GM18861 (cell line): ENCODE measurements around the gene OSBP.
"Not testable (repeated sequence)": the region's sequence is repeated elsewhere in the genome, so short reads cannot be mapped to it uniquely, and the experiment has no call there.

Source experiments
- ATAC-seq: cut with Tn5 transposase; IDR thresholded peaks from one replicate; pipeline ENCODE4 v1.9.1; 2021; ENCODE audit not compliant: unreplicated experiment

OSBP gene

DNA sequence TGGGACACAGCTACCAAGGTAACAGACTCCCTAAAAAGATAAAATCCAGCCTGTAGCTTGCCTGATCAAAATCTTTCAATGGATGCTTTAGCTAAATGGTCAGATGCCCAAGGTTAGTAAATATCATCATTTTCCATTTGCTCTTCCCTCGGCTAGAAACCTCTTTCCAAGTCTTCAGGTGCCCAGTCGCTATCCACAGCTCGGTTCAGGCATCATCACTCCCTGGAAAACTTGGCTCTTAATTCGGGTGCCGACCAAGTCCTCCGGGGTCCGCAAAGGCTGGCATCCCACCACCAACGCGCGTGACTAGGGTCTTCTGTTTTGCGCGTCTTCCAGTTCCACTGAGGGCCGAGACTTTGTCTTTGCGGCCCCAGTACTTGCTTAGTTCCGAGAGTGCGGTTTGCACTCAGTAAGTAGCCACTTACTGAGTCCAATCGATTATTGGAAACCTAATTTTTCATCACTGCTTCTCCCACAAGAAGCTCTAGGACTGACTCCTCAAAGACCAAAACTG lies 59.9 kb downstream of the OSBP start:
- ATAC-seq, result no peak

DNA sequence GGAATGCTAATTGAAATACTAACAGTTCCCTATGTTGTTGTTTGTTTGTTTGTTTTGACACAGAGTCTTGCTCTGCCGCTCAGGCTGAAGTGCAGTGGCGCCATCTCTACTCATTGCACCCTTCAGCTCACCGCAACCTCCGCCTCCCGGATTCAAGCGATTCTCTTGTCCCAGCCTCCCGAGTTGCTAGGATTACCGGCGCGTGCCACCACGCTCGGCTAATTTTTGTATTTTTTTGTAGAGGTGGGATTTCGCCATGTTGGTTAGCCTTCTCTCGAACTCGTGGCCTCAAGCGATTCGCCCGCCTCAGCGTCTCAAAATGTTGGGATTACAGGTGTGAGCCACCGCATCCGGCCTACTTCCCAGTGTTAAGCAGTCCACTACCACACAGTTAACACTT lies 62.3 kb downstream of the OSBP start:
- no peak for ATAC-seq

DNA sequence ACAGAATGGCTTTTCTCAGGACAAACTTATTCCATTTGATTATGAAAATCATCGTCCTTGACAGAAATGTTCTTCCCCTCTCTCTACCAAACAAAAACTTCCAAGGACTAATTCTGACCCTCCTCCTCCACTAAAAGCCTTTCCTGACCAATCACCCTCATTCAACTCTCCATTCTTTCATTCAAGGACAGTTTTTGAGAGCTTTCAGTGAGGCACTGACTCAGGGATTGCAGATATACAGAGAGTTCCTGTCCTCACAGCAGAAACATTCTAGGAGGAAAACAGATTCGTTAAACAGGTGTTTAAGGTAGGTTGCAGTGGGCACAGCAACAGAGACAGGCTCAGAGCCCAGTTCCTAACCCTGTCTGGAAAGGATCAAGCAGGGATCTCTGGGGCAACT lies 62.7 kb downstream of the OSBP start:
- ATAC-seq, result no peak

DNA sequence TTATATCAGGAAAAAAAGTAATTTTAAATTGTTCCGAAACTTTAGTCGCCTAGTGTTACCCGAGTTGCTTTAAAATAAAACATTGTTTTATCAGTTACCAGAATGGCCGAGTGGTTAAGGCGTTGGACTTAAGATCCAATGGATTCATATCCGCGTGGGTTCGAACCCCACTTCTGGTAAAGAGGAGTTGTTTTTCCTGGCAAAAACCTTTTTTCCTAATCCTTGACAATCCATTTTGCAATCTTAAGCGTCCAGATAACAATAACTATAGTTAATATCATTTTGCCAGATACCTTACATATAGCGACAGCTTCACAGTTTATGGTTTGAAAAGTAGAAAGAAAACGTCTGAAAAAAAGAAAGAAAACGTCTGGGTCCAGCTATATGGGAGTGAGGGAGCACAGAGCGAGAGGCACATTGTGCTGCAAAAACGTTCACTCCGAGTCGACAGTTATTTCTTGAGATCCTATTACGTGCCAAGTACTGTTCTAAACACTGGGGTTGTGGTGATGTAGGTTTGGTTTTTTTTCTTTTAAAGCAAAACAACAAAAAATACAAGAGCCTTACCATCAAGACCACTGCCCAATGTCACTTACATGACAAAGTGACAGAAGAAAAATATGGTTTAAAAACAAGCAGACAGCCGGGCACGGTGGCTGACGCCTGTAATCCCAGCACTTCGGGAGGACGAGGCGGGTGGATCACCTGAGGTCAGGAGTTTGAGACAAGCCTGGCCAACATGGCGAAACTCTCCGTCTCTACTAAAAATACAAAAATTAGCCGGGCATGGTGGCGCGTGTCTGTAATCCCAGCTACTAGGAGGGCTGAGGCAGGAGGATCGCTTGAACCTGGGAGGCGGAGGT lies 63.7 kb downstream of the OSBP start:
- ATAC-seq, result no peak

DNA sequence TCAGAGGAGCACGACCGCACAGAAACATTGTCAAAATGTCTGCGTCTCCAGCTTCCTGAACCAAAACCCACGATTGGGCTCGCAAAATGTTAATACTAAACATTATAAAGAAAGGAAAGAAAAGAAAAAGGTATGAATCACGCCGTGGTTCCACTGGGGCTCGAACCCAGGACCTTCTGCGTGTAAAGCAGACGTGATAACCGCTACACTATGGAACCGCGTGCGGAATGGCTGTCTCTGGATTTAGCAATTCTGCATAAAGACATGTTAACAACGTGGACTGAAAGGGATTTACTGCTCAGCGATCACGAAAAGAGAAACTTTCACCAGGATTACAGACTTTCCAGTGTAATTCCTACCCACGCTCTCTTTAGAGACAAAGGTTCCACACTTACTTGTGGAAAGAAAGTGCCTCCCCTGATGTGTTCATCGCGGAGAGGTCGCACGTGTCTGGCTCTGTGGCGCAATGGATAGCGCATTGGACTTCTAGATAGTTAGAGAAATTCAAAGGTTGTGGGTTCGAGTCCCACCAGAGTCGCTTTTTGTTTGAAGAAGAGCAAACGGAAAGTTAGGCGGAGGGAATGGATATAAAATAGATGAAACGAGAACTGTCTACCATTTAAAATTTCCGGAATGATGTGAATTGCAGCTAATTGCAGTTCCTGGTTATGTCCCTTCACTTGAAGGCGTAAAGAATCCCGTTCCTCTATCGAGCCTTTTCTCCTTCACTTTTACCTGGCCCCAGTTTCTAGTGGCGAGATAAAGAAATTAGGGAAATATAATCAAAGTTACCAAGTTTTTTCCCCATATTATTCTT lies 64.5 kb downstream of the OSBP start:
- peak; percentile 30 for ATAC-seq

DNA sequence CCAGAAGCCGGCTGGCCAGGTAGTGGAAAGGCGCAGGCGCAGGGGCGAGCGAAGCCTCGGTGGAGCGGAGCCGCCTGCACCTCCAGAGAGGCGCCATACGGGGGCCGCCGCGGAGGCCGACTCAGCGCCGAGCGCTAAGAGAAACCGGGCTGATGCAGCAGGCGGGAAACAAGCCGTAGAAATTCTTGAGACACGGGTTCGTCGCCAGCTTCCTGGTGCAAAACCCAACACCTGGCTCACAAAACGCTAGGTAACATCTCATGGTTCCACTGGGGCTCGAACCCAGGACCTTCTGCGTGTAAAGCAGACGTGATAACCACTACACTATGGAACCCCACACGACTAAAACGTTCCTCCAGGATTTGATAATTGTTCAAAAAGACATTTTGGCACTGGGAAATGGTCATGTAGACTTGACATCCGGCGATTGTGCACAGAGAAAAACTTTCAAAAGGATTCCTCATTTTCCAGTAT lies 65.2 kb downstream of the OSBP start:
- ATAC-seq, result peak; percentile 86

DNA sequence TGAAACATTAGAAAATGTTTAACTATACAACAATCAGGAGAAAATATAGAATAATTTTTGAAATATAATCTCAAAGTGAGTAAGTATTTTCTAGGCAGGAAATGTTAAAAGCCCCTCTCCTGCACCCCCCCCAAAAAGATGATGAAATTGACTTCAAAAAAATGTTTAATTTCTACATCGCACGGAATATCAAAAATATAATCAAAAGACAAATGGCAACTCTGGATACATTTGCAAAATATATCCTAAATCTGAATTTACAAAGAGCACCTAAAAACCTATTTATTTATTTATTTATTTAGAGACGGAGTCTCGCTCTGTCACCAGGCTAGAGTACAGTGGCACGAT lies 67.3 kb downstream of the OSBP start:
- no peak for ATAC-seq

DNA sequence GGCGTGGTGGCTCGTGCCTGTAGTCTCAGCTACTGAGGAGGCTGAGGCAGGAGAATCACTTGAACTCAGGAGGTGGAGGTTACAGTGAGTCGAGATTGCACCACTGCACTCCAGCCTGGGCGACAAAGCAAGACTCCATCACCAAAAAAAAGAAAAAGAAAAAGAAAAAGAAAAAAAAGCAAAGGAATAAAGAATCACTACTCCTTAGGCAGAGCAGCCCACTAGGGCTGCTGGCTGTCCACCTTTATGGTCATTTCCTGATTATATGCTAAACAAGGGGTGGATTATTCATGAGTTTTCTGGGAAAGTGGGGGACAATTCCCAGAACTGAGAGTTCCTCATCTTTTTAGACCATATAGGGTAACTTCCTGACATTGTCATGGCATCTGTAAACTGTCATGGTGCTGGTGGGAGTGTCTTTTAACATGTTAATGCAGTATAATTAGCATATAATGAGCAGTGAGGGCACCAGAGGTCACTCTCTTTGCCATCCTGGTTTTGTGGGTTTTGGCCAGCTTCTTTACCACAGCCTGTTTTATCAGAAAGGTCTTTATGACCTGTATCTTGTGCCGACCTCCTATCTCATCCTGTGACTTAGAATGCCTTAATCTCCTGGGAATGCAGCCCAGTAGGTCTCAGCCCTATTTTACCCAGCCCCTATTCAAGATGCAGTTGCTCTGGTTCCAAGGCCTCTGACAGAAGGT lies 67.8 kb downstream of the OSBP start:
- not testable (repeated sequence) for ATAC-seq

DNA sequence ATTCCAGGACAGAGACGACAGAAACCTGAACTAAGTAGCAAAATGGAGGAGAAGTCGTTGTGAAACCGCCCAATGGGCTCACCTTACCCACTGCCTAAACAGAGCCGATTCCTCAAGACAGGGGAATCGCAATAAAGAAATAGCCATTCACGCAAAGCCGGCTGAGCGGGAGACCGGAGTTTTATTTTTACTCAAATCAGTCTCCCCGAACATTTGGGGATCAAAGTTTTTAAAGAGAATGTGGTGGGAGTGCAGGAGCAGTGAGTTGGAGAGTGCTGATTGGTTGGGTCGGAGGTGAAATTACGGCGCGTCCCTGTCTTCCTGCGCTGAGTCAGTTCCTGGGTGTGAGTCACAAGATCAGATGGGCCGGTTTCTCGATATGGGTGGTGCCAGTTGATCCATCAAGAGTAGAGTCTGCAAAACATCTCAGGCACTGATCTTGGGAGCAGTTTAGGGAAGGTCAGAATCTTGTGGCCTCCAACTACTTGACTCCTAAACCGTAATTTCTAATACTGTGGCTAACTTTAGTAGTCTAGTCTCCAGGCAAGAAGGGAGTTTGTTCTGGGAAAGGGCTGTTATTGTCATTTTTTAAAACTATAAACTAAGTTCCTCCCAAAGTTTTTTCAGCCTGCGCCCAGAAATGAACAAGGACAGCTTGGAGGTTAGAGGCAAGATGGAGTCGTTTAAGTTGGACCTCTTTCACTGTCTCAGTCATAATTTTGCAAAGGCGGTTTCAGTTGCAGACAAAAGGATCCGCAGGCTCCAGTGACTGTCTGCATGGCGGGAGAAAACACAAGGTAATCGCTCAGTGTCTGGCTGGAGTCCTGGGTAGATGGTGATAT lies 70.2 kb downstream of the OSBP start:
- no peak for ATAC-seq

DNA sequence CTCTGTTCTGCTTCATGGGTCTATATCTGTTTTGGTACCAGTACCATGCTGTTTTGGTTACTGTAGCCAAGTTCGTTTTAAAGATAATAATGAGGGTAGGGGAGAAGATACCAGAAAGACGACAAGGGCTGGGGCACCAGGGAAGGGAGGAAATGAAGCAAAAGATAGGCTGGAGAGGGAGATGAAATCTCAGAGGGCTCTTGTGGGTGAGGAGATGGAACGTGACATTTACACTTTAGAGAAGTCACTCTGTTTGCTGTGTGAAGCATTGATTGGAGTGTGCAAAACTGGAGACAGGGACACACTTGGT lies 70.8 kb downstream of the OSBP start:
- no peak for ATAC-seq

DNA sequence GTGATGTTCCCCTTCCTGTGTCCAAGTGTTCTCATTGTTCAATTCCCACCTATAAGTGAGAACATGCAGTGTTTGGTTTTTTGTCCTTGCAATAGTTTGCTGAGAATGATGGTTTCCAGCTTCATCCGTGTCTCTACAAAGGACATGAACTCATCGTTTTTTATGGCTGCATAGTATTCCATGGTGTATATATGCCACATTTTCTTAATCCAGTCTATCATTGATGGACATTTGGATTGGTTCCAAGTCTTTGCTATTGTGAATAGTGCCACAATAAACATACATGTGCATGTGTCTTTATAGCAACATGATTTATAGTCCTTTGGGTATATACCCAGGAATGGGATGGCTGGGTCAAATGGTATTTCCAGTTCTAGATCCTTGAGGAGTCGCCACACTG lies 71.9 kb downstream of the OSBP start:
- ATAC-seq, result not testable (repeated sequence)

DNA sequence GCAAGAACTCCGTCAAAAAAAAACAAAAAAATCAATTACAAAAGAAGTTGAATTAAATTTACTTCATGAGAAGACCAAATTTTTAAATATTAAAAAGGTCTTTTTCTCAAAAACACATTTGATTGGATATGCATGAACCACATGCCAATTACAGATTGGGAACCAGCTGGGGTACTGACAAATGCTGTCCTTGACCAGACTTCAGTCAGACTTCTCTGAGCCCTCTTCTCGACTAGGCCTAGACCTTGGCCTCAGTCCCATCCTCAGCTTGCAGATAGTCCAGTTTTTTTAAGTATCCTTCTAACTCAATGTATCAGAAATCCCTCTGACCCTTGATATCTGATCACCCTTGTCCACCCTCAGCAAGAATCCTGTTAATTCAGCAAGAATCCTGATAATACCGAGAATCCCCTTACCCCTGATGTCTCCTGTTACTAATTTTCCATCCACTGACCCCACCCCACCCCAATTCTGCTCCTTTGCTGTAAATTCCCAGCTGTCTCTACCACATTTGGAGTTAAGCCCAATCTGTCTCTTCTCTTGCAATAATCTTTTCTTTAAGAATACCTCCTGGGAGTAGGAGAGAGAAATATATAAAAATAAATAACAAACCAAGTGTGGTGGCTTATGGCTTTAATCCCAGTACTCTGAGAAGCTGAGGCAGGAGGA lies 73.3 kb downstream of the OSBP start:
- ATAC-seq, result no peak

DNA sequence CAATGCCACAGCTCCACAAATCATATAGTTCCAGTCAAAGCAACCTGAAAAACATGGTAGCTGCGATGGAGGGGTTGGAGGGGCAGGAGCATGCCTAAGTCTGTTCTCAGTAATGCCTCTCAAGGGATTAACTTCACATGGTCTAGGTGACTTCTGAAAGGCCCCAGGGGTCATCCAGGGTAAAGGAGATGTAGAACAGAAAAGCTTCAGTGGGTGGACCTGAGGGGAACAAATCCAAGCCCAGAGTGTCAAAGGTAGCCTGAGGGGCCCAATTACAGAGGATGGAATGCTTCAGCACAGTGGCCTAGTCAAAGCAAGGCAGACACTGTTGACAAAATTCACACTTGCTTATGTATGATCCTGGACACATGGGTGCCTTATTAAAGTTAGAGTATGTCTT lies 80.9 kb downstream of the OSBP start:
- no peak for ATAC-seq

DNA sequence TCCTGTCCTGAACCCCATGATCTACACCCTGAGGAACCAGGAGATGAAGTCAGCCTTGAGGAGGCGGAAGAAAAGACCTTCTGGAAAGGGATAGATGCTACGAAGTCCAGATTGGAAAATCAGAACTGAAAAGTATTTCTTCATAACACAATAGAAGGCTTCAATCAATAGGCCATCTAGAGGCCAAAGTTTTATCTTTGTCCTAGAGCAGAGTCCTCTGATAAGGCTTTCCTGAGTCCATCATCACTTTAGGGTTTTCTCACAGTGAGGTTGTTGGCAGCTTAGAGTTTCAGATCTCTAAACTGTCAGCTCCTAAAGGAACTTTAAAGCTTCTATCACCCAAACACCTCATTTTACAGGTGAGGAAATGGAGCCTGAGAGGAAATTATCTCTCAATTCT lies 83.0 kb downstream of the OSBP start:
- ATAC-seq, result no peak

DNA sequence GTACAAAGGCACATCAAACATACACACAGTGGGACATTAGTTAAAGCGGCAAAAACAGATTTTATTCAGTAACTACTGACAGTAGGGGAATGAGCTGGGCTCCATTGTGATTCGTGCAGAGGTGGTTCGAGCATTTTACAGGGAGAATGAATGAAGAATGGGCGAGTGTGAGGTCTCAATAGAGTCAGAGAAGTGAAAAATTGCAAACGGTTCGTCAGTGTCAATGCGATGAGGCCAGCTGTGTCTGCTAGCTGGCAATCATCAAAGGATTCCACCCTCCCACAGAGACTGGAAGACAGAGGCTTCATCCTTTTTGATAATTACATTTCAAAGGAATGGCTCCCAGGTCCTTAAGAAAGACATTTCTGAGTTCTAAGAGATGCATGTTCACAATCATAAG lies 86.9 kb downstream of the OSBP start:
- ATAC-seq, result no peak
